Thyroid gland (tissue), 4 donors: Measurements from ENCODE around the gene GARNL3. TPM values are rescaled to one million over a fixed set of nuclear protein-coding genes. Genes with fewer than 3 reads are reported as not detected.

ENCODE experiments used
- DNase-seq, 2 donors: peaks; one replicate each; pipeline ENCODE4 v3.0.0-alpha.2; 2019
- H3K27ac ChIP-seq, 3 donors: fragments of 200-600 bp; sonication (generic); 1 replicate in 2 of 3; 2 replicates in 1 of 3; pipeline ENCODE4 v1.5.1; 2016 to 2019; ENCODE audit warnings: mild to moderate bottlenecking in 1 of 3, moderate library complexity in 1 of 3
- H3K27me3 ChIP-seq: fragments of 200-600 bp; sonication (generic); one replicate; pipeline ENCODE4 v1.5.1; 2019
- H3K36me3 ChIP-seq, 2 donors: fragments of 200-600 bp; sonication (generic); one replicate each; pipeline ENCODE4 v1.5.1; 2016 to 2019
- H3K4me1 ChIP-seq, 2 donors: fragments of 200-600 bp; sonication (generic); one replicate each; pipeline ENCODE4 v1.5.1; 2017 to 2019
- H3K4me3 ChIP-seq, 3 donors: fragments of 200-600 bp; sonication (generic); replicated peaks in 1 of 3; 1 replicate in 2 of 3; 2 replicates in 1 of 3; pipeline ENCODE4 v1.5.1; 2016; ENCODE audit warnings: mild to moderate bottlenecking in 1 of 3
- H3K9me3 ChIP-seq: fragments of 200-600 bp; sonication (generic); one replicate; pipeline ENCODE4 v1.5.1; 2017
- CTCF ChIP-seq, 6 experiments: fragments of 200-600 bp in 3 of 6; fragments of 450-650 bp in 3 of 6; sonication (generic) in 3 of 6; IDR thresholded peaks; one replicate each; pipeline ENCODE4 v1.5.1; 2016 to 2019; ENCODE audit warnings: antibody characterized with exemption in 6 of 6, mild to moderate bottlenecking in 2 of 6, inconsistent platforms in 1 of 6, moderate library complexity in 1 of 6
- POLR2A ChIP-seq, 2 donors: fragments of 450-650 bp; IDR thresholded peaks; one replicate each; pipeline ENCODE4 v1.6.1; 2017; ENCODE audit warnings: antibody characterized with exemption in 2 of 2, mild to moderate bottlenecking in 2 of 2, moderate library complexity in 1 of 2
- WGBS, 2 donors: methylation state at CpG; one replicate each; pipeline ENCODE4 v1.1.5; 2017; 5-methylcytosine and 5-hydroxymethylcytosine counted together
- intact Hi-C: fragments of 100-400 bp; cut with DNase I; formaldehyde crosslinking; loops from one replicate; pipeline ENCODE4 v1.15.1; 2023
- total RNA-seq, 4 donors: library from RNA; depleted of rRNA; stranded (reverse); fragments of >200 nt; gene quantifications; one replicate each; pipeline ENCODE4 v1.2.3, GENCODE V29; 2016

GARNL3 gene
- total RNA-seq, 4 donors from 2014 or later, result 14.6 to 49.1 (median 20.1) TPM

DNA sequence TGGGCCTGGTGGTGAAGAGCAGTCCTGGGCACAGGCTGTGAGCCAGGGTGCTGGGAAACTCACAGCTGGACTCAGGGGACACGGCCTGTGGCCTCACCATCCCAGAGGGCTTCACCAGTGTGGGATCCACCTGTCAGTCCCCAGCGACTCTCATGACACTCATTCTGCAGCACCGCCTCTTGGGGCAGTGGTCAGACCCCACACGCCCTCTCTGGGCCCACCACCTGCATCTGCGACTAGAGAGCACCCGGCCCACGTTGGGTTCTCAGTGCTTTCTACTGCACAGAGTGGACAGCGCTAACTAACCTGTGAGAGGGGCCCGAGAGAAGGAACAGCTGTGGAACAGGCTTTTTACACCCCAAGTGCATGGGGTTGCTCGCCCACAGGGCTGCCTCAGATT lies 45.8 kb upstream of the GARNL3 start:
- Histone ChIP-seq H3K36me3 (no peaks in the 10 kb centered on the region), H3K4me3 (no peak overlapping the region), H3K27ac (no peak overlapping the region), H3K27me3 (no peaks in the 10 kb centered on the region), H3K4me1 (peaks cover 0 to 5% of the 10 kb centered on the region in 2 donors), H3K9me3 (no peaks in the 10 kb centered on the region)
- 84 to 92% methylated on average over 10 of the region's 10 CpGs for WGBS, 2 donors
- intact Hi-C loops, result no loop called here
- no peak for DNase-seq
- no peak for TF ChIP-seq CTCF (IDR thresholded peaks at IDR 0.05)
- no peak for TF ChIP-seq POLR2A (IDR thresholded peaks at IDR 0.05)

DNA sequence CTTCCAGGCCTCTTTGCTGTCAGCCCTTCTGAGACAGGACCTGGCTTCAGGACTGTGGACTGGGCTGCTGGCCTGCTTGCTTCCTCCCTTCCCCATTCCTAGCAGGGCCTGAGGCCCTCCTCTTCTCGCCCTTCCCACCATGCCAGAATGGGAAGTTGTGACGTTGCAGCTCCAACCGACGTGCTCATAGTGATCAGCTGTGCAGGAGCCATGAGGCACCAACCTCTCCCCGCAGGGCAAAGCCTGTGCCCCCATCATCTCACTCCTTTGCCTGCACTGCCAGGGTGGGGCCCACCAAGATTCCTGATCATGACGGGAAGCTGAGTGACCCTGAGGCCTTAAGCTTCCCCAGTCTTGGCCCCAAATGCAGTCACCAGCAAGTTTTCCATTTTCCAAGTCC lies 45.1 kb upstream of the GARNL3 start:
- WGBS, 2 donors, result 86 to 93% methylated on average over 6 of the region's 6 CpGs
- no peak for DNase-seq
- no peak overlapping the region for H3K27ac ChIP-seq

DNA sequence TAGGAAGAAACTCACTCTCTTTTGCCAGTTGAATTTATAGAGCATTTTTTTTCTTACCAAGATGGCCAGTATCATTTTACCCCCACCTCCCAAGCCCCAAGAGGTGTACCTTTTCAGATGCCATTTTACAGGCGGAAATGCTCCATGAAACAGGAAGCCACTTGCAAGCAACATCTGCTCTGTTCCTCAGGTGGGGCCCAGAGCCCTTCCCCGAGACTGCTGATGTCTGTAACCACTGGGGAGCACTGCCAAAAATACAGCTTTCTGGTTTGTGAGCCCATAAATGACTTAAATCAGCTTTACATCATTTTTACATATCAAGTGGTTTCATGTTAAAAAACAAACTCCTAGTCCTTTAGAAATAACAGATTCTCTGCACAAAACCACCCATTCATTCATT lies 42.9 kb upstream of the GARNL3 start:
- Histone ChIP-seq H3K9me3 (no peaks in the 10 kb centered on the region), H3K27ac (peak overlapping the region in 1 of 3 donors; percentile 17), H3K4me1 (peaks cover 6 to 7% of the 10 kb centered on the region in 2 donors), H3K36me3 (no peaks in the 10 kb centered on the region), H3K4me3 (no peak overlapping the region), H3K27me3 (no peaks in the 10 kb centered on the region)
- 59 to 73% methylated on average over 2 of the region's 2 CpGs for WGBS, 2 donors
- intact Hi-C loops, result loop anchor here (5.0 kb wide), 1 partner anchor 176 kb away; the partner anchor contains the start of gene SLC2A8
- no peak for DNase-seq
- no peak for TF ChIP-seq CTCF (IDR thresholded peaks at IDR 0.05)
- TF ChIP-seq POLR2A (IDR thresholded peaks at IDR 0.05), result no peak

More for the DNA sequence above, 45.1 kb upstream of the GARNL3 start:
- Histone ChIP-seq H3K4me1 (peaks cover 0 to 4% of the 10 kb centered on the region in 2 donors), H3K36me3 (no peaks in the 10 kb centered on the region), H3K9me3 (no peaks in the 10 kb centered on the region), H3K27me3 (no peaks in the 10 kb centered on the region), H3K4me3 (no peak overlapping the region)
- TF ChIP-seq POLR2A (IDR thresholded peaks at IDR 0.05), result no peak
- TF ChIP-seq CTCF (IDR thresholded peaks at IDR 0.05), result no peak
- intact Hi-C loops, result no loop called here

GRCh38 chr9:127222388-127223095 lies 42.0 kb upstream of the GARNL3 start:
- Histone ChIP-seq H3K27me3 (no peaks in the 10 kb centered on the region), H3K27ac (no peak overlapping the region), H3K4me3 (no peak overlapping the region), H3K36me3 (no peaks in the 10 kb centered on the region), H3K4me1 (peaks cover 6 to 7% of the 10 kb centered on the region in 2 donors), H3K9me3 (no peaks in the 10 kb centered on the region)
- DNase-seq, result no peak
- intact Hi-C loops, result loop anchor here (5.0 kb wide), 1 partner anchor 175 kb away; the partner anchor contains the start of gene SLC2A8
- TF ChIP-seq POLR2A (IDR thresholded peaks at IDR 0.05), result no peak
- TF ChIP-seq CTCF (IDR thresholded peaks at IDR 0.05), result no peak
- WGBS, 2 donors, result 93 to 94% methylated on average over 15 of the region's 15 CpGs

DNA sequence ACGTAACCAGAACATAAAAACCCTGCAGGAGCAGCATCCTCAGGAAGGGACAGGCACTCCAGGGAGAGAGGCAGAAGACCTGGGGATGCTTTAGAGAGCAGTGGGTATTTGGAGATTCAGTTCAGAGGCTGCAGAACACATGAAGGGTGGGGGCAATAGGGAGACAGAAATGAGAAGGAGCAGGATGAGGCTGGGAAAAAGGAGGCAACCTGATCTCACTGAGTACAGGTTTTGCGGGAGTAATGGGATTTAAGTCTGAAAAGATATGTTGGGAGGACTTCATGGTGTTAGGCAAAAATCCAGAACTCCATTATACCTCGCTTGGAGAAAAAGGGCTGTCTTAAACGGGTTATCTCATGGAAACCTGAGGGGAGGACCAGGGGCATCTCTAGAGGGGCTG lies 41.3 kb upstream of the GARNL3 start:
- H3K4me3 ChIP-seq, result no peak overlapping the region
- H3K36me3 ChIP-seq, result no peaks in the 10 kb centered on the region
- DNase-seq, result no peak
- no peaks in the 10 kb centered on the region for H3K9me3 ChIP-seq
- H3K4me1 ChIP-seq, result peaks cover 6 to 7% of the 10 kb centered on the region in 2 donors
- intact Hi-C loops, result loop anchor here (5.0 kb wide), 1 partner anchor 174 kb away; the partner anchor contains the start of gene SLC2A8
- WGBS, 2 donors, result 71 to 80% methylated on average over 4 of the region's 4 CpGs
- no peaks in the 10 kb centered on the region for H3K27me3 ChIP-seq
- TF ChIP-seq CTCF (IDR thresholded peaks at IDR 0.05) (no peak), POLR2A (IDR thresholded peaks at IDR 0.05) (no peak)
- no peak overlapping the region for H3K27ac ChIP-seq
